ENCODE data around the gene EHBP1L1. TPM values are rescaled to one million over a fixed set of nuclear protein-coding genes. Genes with fewer than 3 reads are reported as not detected.

Gene EHBP1L1
- total and polyA plus RNA-seq, 4 donors = 1.1 to 120 (median 10.0) TPM

- TF ChIP-seq MAX (IDR thresholded peaks at IDR 0.05) = no peak
- TF ChIP-seq CTCF (IDR thresholded peaks at IDR 0.05; ENCODE audit: low read depth, low read length, missing input control) = no peak
- TF ChIP-seq FOXA2 (IDR thresholded peaks at IDR 0.05) = no peak
- TF ChIP-seq NR2F2 (IDR thresholded peaks at IDR 0.05) = no peak
These were observed 15.1 kb upstream of the EHBP1L1 start (continued) for GRCh38 chr11:65560555-65561418.

- Histone ChIP-seq H3K9me3 (ENCODE audit: control insufficient read depth in 4 of 4, low read length in 3 of 4) (no peaks in the 10 kb centered on the region), H3K27me3 (ENCODE audit: control insufficient read depth in 4 of 4, insufficient read depth in 4 of 4, low read length in 3 of 4) (no peaks in the 10 kb centered on the region), H3K27ac (ENCODE audit: low read depth in 1 of 2, low read length in 2 of 2) (no peak overlapping the region), H3K4me3 (ENCODE audit: low read depth in 1 of 3, low read length in 3 of 3) (no peak overlapping the region), H3K9ac (ENCODE audit: low read depth in 1 of 2, low read length in 2 of 2) (no peak overlapping the region), H3K4me1 (ENCODE audit: control insufficient read depth in 4 of 4, insufficient read depth in 4 of 4, low read length in 3 of 4) (peaks cover 8 to 35% (median 12%) of the 10 kb centered on the region in 4 donors), H3K36me3 (ENCODE audit: control insufficient read depth in 4 of 4, insufficient read depth in 3 of 4, low read depth in 1 of 4, low read length in 3 of 4) (peaks cover 0 to 3% (median 0%) of the 10 kb centered on the region in 4 donors)
- no peak for DNase-seq (ENCODE audit: low spot score)
- WGBS = 93% methylated on average over 7 of the region's 7 CpGs
- TF ChIP-seq FOXA2 (IDR thresholded peaks at IDR 0.05) (no peak), HNF4G (IDR thresholded peaks at IDR 0.05) (no peak), GABPA (IDR thresholded peaks at IDR 0.05 in 1 of 2, conservative IDR thresholded peaks at IDR 0.05 in 1 of 2) (no peak), CTCF (IDR thresholded peaks at IDR 0.05; ENCODE audit: low read depth, low read length, missing input control) (no peak), TAF1 (conservative IDR thresholded peaks at IDR 0.05) (no peak), ZBTB33 (IDR thresholded peaks at IDR 0.05) (no peak), YY1 (IDR thresholded peaks at IDR 0.05) (no peak), JUND (IDR thresholded peaks at IDR 0.05) (no peak), SP1 (IDR thresholded peaks at IDR 0.05) (no peak), ATF3 (IDR thresholded peaks at IDR 0.05) (no peak), RXRA (IDR thresholded peaks at IDR 0.05) (no peak), EGR1 (IDR thresholded peaks at IDR 0.05; ENCODE audit: low read depth in 2 of 2) (no peak), RAD21 (IDR thresholded peaks at IDR 0.05) (no peak), REST (IDR thresholded peaks at IDR 0.05) (no peak), MAX (IDR thresholded peaks at IDR 0.05) (no peak), HNF4A (conservative IDR thresholded peaks at IDR 0.05) (no peak), FOXA1 (IDR thresholded peaks at IDR 0.05) (no peak), NR2F2 (IDR thresholded peaks at IDR 0.05) (no peak)
These were observed 13.8 kb upstream of the EHBP1L1 start for GRCh38 chr11:65562020-65562419.

Measured in liver (tissue), 9 donors.